GM18502 (cell line): ENCODE measurements around the gene PRTG.
"Not testable (repeated sequence)": the region's sequence is repeated elsewhere in the genome, so short reads cannot be mapped to it uniquely, and the experiment has no call there.

Experiments used
- ATAC-seq: cut with Tn5 transposase; IDR thresholded peaks from one replicate; pipeline ENCODE4 v1.9.1; 2021; ENCODE audit warnings: mild to moderate bottlenecking; ENCODE audit not compliant: unreplicated experiment, poor library complexity

The PRTG gene

DNA sequence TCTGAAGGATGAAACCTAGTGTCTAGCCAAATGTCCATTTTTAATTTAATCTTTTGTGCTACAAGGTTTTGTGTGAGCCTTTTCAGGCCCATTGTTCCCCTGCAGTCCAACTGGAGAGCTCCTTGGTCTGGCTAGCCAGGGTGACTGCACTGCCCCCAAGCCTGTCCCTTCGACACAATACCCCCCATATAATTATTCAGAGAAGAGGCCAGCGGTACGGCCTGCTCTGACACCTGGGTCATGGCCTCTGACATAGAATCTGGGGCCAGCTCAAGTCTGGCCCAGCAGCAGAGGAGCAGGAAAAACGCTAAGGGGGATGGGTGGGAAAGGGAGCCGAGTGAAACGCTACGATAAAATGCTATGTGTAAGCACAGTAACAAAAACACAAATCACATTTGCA lies 90.6 kb downstream of the PRTG start:
- no peak for ATAC-seq

DNA sequence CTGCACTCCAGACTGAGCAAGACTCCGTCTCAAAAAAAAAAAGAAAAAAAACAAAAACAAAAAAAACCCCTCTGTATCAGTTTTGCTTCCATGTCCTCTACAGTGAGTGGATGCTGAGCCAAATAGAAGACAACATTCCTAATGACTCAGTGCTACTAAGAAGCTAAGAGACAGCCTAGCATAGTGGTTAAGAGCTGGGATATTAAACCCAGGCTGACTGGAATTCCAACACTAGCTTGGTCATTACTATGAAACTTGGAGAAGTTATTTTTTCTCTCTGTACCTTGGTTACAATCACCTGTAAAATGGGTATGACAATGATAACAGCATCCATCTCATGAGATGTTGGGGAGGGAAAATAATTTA lies 93.9 kb downstream of the PRTG start:
- no peak for ATAC-seq

DNA sequence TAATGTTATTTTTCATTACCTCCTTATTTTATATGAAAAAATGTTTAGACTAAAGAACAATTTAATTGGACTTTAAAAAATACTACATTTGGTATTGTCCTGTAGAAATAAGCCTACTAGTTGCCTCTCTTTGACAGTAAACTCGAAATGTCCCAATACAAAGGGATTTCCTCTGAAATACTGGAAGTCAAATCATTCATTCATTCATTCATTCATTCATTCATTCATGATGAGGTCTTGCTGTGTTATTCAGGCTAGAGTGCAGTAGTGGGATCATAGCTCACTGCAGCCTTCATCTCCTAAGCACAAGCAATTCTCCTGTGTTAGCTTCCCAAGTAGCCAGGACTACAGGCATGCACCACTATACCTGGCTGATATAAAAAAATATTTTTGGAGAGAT lies 104.2 kb downstream of the PRTG start:
- ATAC-seq, result no peak

DNA sequence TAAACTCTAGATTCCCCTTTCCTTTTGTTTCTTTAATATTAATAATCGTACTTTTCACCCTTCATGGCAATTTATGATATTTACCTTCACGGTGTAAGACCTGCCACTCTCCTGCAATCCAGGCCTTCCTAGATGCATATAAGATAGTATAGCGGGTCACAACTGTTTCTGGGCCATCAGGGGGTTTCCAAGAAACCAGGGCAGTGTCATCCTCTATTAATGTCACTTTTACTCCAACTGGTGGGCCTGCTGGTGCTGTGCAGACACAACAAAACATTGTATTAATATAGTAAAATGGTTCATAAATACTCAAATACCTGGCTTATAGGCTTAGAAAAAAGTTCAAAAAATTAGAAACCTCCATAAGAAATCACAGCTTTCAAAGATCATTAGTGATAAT lies 105.9 kb downstream of the PRTG start:
- ATAC-seq, result no peak

DNA sequence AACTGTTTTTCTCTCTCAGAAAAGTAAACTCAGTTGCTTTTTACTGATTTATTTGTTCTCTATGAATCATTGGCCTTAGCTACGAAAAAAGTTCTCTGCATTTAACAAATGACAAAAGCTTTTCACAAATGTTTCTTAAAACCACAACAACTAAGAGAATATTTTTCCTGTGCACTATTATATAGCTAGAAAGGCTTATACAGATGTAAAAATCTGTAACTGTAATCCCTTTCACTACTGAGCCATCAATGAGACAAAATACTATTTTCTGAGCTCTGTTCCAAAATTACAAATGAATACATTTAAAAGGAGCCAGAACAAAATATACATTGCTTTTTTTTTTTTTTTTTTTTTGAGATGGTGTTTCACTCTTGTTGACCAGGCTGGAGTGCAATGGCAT lies 109.2 kb downstream of the PRTG start:
- no peak for ATAC-seq

DNA sequence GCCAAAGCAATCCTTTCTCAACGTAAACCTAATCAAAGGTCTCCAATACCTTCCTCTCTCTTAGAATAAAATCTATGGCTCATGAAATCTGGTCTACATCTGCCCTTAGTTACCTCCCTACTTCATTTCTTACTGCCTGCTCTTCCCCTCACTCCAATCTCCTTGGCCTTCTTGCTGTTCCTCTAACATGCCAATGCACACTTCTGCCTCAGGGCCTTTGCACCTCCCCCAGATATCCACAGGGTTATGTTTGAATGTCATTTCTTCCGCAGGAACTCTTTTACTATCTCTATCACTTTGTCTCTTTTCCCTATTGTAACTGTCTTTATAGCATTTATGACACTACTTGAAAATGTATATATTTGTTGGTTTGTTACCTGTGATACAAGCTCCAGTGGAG lies 110.5 kb downstream of the PRTG start:
- no peak for ATAC-seq

DNA sequence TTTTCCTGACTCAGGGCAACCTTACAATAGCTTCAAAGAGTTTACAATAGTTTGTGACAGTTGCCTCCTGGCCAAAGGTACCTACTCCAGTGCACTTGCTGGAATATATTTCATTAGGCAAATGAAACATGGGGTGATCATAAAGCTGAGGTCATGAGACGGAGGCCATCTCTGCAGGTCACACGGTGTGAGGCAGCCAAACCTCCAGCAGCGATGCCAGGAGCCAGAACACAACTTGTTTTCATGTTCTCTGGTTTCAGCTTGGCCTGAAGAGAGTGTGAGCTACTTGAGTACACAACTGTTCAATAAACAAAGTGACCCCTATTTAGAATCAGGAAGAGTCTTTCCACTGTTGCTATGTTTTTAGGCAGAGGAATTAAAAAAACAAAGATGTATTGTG lies 112.1 kb downstream of the PRTG start:
- no peak for ATAC-seq

DNA sequence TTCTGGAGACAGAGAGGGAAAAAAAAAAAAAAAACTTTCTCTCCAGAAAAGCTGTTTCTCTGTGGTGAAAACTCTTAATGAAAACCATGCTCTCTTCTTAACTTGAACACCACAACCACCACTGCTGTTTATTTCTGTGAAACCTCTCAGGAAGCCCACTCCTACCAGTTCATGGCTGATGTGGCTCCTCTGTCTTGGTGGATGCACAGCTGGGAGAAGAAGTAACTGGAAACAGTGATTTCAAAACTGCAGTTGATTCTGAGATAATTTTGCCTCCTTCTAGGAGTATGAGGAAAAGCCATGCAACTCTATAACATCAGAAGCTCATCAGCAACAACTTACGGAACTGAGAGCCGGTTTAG lies 114.6 kb downstream of the PRTG start:
- ATAC-seq, result no peak

DNA sequence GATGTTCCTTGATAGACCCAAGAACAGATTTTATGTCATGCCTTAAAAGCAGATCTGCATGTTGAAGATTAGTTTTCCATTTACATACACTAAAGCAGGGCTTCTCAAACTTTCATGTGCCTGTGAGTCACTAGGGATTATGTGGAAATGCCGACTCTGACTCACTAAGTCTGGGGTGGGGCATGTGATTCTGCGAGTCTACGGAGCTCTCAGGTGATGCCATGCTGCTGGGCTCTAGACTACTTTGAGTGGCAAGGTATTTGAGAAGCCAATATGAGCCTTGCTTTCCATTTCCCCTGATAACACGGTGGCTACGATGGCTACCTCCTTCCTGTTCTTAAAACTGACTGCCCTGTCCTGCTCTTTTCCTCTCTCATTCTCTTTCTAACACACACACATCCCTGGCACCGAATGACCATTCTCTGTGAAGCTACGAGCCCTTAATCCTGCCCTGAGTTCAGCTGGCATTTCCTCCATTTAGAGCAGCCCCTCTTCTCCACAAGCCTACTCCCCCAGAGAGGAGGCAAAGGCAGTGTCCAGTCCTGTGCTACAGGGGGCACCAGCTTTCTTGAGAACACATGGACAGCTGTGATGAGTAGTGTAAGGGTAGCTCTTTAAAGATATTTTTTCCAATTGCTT lies 115.1 kb downstream of the PRTG start:
- ATAC-seq, result no peak

DNA sequence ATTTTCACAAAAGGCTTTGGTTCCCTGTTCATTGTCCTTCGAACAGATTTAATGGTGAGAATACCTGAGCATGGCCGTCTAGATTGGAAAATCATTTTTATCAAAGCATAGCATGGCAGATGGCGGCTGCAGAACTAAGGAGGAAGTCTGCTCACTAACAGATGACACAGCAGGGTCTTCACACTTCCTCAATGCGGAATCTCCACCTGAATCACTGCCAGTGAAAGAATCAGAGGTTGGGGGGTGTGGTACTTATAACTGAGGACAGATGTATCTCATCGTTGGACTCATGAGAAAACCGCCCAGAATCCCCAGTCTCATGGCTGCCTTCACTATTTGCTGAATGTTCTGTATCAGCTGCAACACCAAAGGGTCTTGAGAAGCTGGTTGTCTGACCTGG lies 123.2 kb downstream of the PRTG start:
- ATAC-seq, result no peak

DNA sequence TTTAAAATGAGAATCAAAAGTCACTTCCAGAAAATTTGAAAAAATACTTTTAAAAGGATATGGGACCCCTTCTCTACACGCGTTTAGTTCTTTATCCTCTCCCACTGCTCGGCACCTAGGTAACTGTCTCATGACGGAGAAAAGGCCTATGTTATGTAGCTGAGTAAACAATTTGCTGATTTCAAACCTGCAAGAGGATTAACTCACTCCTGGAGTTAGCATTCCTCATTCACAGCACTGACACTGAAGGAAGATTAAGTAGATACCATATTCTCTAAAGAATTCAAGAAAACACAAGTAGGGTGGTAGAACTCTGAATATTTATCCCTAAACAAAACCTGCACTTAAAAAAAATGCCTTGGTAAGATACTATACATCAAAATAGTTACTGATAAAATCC lies 124.6 kb downstream of the PRTG start:
- no peak for ATAC-seq

DNA sequence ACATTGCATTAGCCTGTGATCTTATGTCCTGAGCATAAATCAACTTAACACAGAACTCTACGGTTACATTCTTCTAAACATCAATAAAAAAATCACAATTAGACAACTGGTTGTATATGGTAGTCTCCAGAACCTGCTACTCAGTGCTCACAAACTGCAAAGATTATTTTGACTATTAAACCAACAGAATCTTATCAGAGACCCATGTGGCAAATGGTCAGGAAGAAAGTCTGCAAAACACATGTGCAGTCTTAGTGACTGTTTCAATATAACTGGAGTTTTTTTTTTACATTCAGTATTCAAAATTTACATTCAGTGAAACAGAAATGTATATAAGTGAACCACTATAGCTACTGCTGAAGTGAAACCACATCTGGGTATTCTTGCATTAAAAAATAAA lies 127.5 kb downstream of the PRTG start:
- ATAC-seq, result no peak

DNA sequence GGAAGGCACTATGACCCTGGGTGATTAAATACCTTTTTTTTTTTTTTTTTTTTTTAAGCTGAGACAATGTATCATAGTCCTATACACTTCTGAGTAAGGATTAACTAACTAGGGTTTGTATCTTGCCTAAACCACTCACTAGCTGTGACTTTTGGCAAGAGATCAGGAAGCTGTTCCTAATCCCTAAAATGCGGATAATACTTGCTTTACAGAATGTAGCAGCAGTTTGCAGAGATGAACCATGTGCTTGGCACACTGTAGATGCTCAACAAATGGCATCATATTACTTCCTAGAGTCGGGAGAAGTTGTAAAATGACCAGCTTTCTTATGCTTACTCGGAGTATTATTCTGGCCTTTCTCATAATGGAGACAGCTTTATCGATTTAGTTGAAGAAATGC lies 129.2 kb downstream of the PRTG start:
- ATAC-seq, result no peak

DNA sequence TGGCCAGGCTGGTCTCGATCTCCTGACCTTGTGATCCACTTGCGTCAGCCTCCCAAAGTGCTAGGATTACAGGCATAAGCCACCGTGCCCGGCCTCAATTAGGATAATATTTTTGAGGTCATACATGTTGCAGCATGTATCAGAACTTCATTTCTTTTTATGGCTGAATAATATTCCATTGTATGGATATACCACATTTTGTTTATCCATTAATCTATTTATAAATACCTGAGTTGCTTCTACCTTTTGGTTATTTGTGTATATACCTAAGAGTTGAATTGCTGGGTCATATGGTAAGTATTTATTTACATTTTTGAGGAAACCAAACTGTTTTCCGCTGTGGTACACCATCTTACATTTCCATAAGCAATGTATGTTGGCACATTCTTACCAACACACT lies 136.7 kb downstream of the PRTG start:
- ATAC-seq, result no peak

DNA sequence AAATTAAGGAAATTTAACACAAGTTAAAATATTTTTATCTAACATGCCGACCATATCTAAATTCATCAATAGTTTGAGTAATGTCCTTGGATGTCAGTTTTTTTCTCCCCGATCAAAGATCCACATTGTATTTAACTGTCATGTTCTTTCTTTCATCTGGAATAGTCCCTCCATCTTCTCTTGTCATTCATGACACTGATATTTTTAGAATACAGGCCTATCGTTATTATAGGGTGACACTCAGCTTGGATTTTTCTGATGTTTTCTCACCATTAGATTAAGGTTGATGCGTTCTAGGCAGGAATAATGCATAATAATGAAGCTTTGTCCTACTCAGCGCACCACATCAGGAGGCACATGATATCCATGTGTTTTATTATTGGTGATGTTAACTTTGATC lies 141.6 kb downstream of the PRTG start:
- no peak for ATAC-seq

DNA sequence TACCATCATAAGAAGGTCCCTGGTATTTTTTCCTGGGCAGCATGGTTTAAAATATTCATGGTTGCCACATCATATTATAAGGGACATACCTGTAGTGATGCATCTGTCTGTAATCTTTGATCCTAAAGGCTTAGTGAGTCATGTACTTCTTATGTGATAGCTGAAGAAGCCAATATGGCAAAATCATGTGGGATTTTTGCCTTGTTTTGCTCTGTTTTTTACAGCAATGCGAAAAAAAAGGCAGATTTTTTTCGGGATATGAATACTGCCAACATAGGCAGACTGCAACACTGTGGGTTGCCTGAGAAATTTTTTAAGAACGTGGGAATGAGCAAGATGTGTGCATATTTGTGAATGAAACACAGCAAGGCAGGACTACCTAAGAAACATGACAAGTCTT lies 143.5 kb downstream of the PRTG start:
- ATAC-seq, result no peak

DNA sequence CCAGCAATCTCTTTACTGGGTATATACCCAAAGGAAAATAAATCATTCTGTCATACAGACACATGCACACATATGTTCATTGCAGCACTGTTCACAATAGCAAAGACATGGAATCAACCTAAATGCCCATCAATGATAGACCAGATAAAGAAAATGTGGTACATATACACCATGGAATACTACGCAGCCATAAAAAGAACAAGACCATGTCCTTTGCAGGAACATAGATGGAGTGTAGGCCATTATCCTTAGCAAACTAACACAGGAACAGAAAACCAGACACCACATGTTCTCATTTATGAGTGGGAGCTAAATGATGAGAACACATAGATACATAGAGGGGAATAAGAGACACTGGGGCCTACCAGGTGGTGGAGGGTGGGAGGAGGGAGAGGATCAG lies 149.9 kb downstream of the PRTG start:
- not testable (repeated sequence) for ATAC-seq

DNA sequence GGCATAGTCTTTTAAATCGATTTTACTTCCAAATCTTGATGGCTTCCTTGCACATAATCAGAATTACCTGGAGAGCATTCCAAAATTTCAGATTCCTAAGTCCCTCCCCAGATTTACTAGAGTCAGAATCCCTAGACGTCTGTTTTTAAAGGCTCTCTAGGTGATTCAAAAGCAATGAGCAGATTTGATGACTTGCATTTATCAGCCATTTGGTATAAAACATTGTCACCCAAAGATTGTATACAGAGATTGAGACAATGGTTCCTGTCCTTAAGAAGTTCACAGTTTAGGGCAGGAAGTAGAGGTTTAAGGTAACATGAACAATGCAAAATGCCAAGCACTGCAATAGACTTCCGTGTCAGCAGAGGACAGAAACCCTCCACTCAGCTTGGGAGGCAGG lies 152.2 kb downstream of the PRTG start:
- no peak for ATAC-seq

DNA sequence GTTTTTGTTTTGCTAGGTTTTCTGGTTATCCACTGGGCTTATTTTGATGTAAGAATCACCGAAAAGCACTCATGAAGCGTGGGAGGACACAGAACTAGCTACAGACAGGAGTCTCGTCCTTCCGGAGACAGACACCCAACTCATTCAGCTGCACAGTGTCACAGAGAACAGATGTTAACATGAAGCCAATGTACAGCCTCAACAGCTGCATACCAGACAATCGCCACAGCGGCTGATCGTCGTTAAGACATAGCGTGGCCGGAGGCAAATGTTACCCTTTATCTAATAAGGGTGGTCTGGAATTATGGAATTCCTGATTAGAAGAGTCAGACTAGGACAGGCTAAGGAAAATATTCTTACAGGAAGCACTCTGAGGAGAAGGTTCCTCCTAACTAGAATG lies 153.7 kb downstream of the PRTG start:
- ATAC-seq, result no peak

DNA sequence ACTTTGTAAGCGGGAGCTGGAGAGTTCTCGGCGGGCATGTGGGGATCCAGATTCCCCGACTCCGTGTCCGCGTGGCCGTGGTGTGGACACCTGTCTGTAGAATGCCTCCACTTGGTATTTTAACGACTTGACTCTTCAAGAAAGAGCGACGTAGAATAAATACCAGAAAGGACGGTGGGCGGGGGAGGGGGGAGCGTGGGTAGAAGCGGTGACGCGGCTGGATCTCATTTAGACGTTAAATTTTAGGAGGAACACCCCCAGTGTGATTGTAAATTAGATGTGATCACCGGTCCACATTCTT lies 154.2 kb downstream of the PRTG start:
- no peak for ATAC-seq

DNA sequence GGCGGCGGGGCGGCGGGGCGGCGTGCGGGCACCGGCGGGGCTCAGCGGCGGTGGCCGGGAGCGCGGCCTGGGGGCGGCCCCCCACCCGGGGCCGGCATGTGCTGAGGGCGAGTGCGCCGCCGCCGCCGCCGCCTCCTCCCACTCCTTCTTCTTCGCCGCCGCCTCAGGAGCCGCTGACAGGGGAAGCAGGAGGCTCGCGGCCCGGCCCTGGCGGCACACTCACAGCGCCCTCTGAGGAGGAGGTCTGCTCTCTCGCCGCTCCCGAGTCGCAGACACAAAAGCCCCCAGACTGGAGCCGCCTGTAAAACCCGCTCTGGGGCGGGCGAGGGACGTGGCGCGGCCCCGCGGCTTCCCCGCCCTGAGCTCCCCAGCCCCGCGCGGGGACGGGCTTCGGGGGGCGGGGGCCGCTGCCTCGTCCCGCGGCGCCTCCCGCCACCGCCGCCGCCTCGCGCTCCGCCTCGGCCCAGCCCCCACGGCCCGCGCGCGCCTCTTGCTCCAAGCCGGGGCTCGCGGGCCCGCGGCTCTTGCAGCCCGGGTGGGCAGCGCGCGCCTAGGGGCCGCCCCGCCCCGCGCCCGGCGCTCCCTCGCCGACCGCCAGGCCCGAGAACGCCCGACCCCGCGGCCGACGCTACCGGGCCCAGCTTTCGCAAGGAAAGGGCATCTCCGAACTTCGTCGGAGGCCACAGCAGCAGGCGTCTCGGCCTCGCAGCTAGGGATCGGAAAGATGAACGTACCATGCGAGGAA lies 154.7 kb downstream of the PRTG start, which contains the start of gene PYGO1:
TSS of gene PYGO1 (minus strand) at position 276 of the 745 bp plus-strand sequence. CDS start 462 bp downstream, outside the sequence.
- ATAC-seq, result peak; percentile 78

DNA sequence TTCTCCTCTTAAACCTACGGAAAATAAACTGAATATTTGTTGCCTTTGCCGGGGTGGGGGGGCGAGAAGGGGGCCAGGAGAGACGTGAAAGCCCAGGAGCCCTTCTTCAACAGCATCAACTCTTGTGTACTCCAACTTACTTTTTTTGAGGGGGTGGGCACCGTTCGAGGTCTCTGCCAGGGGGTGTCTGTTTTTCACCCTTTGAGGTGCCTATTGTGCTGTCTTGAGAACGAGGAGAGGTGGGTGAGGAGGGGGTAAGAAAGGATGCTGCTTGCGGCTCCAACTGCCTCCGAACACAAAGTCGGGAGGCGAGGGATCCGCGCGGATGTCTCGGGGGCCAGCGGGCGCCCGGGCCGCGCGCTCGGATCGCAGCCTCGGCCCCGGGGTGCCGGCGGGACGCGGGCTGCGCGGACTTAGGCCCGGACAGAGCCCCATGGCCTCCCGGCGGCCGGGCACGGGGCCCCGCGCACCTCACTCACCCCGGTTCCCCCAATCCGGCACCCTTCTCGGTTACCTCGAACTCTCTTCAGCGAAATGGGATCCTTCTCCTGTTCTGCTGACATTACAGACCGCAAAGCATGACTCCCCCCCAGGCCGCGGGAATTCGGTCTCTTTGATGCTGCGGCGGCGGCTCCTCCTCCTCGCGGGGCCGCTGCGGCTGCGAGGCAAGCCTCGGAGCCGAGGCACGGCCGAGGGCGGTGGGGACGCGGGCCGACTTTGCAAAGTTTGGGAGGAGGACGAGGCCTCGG lies 155.5 kb downstream of the PRTG start:
- ATAC-seq, result peak; percentile 50
